ENCODE results near the gene DUSP8.
"Not testable (repeated sequence)": the region's sequence is repeated elsewhere in the genome, so short reads cannot be mapped to it uniquely, and the experiment has no call there.

Gene DUSP8

DNA sequence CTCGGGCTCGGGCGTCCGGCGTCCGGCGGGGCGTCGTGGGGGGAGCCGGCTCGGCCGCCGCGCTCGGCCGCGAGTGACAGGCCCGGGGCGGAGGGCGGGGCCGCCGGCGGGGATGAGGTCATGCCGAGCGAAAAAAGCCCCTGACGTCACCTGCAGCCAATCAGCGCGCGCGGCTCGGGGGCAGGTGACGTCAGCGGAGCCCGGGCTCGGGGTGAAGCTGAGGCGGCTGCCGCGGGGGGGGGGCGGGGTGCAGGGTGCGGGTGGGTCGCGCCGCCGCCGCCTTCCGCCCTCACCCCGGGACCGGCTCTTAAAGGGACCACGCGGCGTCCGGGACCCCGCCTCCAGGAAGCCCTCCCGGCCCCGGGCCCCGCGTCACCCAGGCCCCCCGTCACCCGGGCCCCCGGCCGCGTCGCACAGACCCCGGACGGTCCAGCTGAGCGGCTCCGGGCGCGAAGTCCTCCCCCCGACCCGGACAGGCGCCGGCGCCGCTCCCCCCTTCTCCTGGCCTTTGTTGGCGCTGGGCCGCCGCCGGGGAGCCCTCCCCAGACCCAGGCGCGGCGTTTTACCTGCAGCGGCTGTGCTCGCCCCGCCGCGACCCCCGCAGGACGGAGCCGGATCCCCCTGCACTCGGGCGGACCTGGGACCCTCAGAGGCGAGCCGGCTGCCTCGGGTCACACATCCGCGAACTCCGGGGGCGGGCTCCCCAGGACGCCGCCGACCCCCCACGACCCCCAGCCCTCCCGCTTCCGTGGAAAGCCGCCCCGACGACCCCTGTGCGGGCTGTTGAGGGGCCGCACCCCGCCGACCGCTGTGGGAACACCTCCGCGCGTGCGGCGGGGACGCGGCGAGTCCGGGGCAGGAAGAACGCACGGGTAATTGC lies at the start of gene DUSP8:
TSS of gene DUSP8 (minus strand) at position 75 of the 880 bp plus-strand sequence. CDS start 6,445 bp downstream, outside the sequence.
- DNase-seq, result peak; percentile 15

DNA sequence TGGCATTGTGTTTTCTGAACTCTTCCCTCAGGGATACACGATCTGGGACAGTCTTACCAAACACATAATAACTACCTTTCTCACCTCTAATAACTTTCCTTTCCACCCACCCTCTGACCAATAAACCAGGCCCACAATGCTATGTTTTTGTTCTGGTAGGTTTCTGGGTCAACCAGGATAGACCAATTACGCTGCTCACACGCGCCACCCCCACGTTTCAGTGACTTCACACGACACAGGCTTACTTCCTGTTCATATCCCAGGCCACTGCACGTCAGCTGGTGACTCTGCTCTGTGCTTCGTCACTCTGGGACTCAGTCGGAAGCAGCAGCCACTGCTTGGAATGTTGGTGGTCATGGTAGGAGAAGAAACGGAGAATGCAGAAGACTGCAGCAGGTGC lies 47.4 kb upstream of the DUSP8 start:
- DNase-seq, result no peak

DNA sequence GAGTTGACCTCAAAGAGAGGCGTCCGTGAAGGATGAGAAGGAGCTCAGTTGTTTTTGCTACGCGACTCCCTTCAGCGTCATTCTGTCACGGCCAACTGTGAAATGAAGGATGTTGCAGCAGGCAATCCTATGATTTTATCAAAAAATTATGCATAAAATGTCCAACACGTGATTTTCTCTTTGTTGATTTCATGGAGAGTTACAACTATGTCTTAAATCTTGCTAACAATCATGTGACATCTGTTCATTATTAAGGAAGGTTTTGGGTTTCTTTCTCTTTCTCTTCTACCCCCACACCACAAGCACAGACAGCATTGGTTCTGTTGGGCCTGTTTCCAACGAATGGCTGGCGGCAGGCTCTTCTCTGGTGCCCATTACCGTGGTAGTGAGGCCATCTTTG lies 46.2 kb upstream of the DUSP8 start:
- DNase-seq, result no peak

GRCh38 chr11:1608363-1608762 lies 36.3 kb upstream of the DUSP8 start, which contains the start of gene KRTAP5-3:
Gene KRTAP5-3, minus strand, starts transcription at chr11:1608463. Its CDS starts 78 bp downstream, at chr11:1608385.
- DNase-seq, result no peak

DNA sequence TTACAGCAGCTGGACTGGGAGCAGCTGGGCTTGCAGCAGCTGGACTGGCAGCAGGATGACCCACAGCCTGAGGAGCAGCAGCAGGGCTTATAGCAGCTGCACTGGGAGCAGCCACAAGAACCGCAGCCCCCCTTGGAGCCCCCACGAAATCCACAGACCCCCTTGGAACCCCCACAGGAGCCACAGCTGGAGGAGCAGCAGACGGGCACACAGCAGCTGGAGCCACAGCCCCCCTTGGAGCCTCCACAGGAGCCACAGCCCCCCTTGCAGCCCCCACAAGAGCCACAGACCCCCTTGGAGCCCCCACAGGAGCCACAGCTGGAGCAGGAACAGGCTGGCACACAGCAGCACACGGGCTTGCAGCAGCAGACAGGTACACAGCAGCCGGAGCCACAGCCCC lies 35.8 kb upstream of the DUSP8 start:
- DNase-seq, result not testable (repeated sequence)

DNA sequence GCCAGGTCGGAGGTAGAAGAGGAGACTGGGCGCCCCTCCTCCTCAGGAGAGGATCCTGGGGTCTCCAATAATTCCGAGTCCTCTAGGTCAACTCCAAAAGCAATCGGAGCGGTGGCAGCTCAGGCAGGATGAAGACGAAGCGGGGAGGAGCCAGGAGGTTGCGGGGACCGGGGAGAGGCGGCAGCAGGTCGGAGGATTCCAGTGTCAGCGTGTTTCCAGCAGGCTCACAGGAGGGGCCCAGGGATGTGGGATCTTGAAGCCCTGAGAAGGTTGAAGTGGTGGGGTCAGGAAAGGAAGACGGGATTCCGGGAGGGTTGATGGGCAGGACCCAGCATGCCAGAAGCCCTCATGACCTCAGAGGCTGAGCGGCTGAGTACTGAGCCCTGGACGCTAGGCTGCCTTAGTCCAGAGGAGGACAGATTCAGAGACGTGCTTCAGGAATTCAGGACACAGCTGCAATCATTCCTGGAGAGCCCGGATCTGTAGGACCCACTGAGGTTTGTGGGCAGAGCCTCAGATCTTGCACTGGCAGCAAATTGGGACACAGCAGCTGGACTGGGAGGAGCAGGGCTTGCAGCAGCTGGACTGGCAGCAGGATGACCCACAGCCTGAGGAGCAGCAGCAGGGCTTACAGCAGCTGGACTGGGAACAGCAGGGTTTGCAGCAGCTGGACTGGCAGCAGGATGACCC lies 35.2 kb upstream of the DUSP8 start:
- not testable (repeated sequence) for DNase-seq

DNA sequence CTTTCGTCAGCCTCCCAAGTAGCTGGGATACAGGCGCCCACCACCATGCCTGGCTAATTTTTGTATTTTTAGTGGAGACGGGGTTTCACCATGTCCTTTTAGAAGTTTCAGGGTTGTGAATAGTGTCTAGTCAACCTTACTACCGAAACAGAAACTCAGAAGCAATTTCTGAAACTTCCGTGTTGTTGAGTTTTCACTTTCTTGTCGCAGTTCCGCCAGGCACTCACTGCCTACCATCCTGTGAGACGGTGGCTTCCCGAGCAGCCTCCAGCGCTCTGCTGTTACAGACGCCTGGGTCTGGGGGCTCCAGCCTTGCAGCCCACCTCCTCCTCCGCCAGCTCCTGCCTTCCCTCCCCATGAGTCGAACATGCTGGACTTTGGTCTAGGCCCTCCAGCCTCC lies 33.9 kb upstream of the DUSP8 start:
- not testable (repeated sequence) for DNase-seq

DNA sequence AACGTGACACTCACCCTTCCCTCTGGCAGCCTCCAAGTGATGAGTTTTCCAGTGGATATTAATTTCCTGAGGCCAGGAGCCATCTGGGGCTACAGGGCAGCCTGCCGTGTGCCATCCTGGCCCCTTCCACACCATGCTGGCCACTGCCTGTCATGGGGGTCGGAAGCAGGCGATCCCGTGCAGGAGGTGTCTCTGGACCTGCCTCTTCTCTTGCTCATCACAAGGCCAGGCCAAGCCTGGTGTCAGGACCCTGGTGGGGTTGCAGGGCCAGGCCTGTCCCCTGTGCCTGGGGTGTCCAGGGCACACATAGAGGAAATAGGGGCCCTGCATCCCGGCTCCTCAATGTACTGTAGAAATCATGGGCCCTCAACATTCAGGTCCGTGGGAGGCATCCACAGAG lies 32.6 kb upstream of the DUSP8 start:
- no peak for DNase-seq

DNA sequence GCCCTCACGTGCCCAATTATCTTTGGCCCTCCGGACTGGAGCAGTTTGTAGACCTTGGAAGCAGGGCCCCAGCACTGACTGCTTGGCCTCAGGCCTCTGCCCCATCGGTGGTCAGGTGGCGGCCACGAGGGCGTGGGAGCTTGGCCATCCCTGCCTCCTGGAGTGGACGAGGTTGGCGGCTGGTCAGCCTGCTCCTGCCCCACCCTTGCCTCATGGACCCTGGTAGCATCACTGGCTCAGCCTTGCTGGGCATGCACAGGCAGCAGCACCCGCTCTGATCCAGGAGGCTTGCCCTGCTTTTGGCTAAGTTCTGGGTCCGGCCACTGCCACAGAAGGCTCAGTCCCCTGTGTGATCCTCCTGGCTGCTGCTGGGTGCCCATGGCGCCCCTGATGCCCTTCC lies 32.1 kb upstream of the DUSP8 start:
- no peak for DNase-seq

DNA sequence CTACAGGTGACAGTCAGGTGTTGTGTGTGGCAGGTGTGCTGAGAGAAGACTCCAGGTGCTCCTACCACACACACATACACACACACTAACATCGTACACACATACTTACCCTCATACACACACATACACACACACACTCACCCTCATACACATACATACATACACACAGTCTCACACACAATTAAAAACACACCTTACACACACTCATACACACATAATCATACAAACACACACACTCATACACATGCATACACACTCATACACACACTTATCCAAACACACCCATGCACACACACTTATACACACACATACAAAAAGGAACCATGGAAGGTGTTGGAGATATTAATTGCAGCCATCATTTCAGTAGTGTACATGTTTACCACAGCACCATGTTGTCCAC lies 31.6 kb upstream of the DUSP8 start:
- no peak for DNase-seq

DNA sequence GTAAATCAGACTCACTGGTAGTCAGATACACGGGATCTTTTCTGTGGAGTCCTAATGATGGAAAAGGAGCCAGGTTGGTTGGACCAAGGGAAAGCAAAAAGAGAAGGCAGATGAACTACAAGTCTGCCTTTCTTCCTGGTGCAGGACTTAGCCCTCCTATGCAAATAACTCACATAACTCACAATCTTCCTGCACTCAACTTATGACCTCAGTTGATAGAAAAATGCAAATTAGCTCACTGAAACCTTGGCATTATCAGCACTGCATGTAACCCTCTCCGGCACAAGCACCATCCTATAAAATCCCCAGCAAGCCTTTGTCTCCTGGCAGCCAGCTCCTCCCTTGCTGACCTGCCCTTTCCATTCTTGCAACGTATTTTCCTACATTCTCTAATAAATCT lies 29.6 kb upstream of the DUSP8 start:
- not testable (repeated sequence) for DNase-seq

DNA sequence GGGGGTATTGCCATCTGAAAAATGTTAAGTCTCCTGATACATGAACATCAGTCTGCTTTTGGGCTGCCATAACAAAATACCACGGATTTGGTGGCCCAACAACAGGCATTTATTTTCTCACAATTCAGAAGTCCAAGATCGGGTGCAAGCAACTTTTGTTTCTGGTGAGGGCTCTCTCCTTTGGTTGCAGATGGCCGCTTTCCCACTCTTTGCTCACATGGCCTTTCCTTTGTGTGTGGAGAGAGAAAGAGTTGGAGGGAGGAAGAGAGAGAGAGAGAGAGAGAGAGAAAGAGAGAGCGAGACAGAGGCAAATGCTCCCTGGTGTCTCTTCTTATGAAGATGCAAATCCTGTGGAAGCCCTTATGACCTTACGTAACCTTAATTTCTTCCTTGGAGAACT lies 28.6 kb upstream of the DUSP8 start:
- no peak for DNase-seq

GRCh38 chr11:1598816-1599215 lies 26.7 kb upstream of the DUSP8 start:
- no peak for DNase-seq

DNA sequence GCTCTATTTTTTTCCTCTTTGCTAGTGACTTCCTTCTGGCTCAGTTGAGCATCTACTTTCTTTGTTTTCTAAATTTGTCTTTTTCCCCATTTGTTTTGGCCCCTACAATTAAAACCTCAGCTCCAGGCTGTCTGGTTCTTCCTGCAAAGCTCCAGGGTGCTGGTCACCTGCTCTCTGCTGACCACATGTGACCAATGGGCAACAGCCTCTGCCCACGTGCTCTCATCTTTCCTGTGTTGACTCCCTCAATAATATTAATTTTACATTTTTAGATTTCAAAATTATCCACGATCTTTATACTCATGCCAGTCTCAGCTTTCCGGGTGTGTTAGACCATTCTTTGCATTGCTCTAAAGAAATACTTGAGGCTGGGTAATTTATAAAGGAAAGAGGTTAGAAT lies 26.3 kb upstream of the DUSP8 start:
- DNase-seq, result not testable (repeated sequence)

GRCh38 chr11:1597994-1598380 lies 25.9 kb upstream of the DUSP8 start, which contains the start of gene KRTAP5-2:
Gene KRTAP5-2, minus strand, starts transcription at chr11:1598294. Its CDS starts 44 bp downstream, at chr11:1598250.
- DNase-seq, result no peak

- DNase-seq, result no peak
These were observed 25.4 kb upstream of the DUSP8 start for GRCh38 chr11:1597331-1597993.

DNA sequence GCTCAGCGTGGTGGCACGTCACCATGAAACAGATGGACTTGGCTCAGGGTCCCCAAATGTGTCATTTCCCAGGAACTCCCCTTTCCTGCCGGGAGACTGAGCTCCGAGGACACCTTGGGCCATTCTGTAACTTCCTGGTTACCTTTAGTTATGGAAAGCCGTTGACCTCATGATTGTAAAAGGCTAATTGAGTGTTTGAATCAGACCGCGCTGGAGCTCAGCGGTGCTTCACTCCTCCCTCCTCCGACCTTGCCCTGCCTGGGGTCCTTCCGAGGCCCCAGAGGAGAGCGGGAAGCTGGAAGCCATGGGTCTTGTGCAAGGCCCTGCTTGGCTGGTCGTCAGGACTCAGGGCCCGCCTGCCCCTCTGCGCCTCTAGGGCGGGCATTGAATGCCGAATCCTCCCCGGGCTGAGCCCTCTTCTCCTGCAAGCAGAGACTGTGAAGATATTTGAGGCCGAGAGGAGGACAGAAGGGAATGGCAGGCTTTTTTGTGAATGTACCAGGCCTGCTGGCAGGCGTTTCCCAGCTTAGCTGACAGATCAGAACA lies 24.6 kb upstream of the DUSP8 start:
- DNase-seq, result not testable (repeated sequence)

- DNase-seq, result not testable (repeated sequence)
These were observed 24.0 kb upstream of the DUSP8 start for GRCh38 chr11:1595994-1596575.

DNA sequence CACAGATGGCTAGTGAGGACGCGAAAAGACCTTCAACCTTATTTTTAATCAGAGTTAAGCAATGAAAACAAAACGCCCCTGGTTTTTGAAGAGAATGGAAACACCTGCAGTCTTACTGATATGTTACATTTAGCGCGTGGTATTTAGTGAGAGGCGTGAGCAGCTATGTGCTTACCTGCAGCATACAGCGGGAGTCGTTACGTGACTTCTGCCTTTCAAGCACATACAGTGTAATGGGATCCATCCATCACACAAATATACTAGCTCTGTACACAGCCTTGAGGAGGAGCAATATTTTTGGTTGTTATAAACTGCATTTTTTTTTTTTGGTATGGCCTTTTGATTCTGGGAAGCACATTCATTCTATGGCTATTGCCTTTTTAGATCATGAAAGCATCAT lies 20.6 kb upstream of the DUSP8 start:
- DNase-seq, result no peak

DNA sequence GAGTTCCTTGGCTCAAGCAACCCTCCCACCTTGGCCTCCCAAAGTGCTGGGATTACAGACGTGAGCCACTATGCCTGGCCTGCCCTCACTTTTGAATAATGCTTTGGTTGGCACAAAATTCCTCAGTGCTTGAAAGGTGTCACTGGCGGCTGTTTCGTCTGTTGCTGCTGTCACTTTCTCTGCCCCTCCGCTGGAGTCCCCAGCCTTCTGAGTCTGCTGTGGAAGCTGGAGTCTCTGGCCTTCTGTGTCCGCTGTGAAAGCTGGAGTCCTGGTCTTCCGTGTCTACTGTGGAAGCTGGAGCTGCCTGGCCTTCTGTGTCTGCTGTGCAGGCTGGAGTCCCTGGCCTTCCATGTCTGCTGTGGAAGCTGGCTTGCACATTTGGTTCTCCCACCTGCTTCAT lies 17.9 kb upstream of the DUSP8 start:
- DNase-seq, result no peak

GRCh38 chr11:1589191-1589963 lies 17.3 kb upstream of the DUSP8 start:
- not testable (repeated sequence) for DNase-seq

DNA sequence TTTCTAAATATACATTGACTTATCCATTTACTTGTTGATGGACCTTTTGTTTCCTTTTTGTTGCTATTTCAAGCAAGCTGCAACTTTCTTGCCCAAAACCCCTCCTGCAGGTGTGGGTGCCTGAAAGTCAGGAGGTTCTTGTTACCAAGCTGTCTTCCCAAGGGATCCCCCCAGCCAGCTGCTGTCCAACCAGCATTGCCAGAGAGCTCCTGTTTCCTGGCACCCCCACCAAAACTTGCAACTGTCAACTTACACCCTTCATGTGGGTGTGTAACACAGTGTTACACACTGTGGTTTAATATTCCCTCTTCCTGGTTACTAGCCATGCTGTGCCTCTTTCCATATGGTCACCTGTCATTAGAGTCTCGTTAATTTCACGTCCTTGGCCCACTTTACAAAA lies 14.6 kb upstream of the DUSP8 start:
- DNase-seq, result no peak
